VCaP (cell line): ENCODE data around the gene NCK1.
"Not testable (repeated sequence)": the region's sequence is repeated elsewhere in the genome, so short reads cannot be mapped to it uniquely, and the experiment has no call there.

ENCODE experiments used
- H3K27ac ChIP-seq: fragments of 450-650 bp; 2 replicates; pipeline ENCODE4 v1.5.1; 2017
- CTCF ChIP-seq: fragments of 450-650 bp; conservative IDR thresholded peaks from 2 replicates; pipeline ENCODE4 v1.5.1; 2017; ENCODE audit warnings: mild to moderate bottlenecking, moderate library complexity

The NCK1 gene

GRCh38 chr3:136891934-136892855 is 30.2 kb downstream of the NCK1 start:
- H3K27ac ChIP-seq = 0 out of 2 replicates have a peak overlapping the region, but pooled peaks have one; percentile 1
- no peak for TF ChIP-seq CTCF

- no peak for TF ChIP-seq CTCF
- no peak overlapping the region for H3K27ac ChIP-seq
Observed at GRCh38 chr3:136893848-136894443, 31.9 kb downstream of the NCK1 start.

- H3K27ac ChIP-seq = not testable (repeated sequence)
Observed at GRCh38 chr3:136897171-136897570, 35.2 kb downstream of the NCK1 start.

GRCh38 chr3:136898549-136898948 is 36.5 kb downstream of the NCK1 start:
- no peak for TF ChIP-seq CTCF
- peak overlapping the region; percentile 82 for H3K27ac ChIP-seq

GRCh38 chr3:136898954-136899353 is 36.9 kb downstream of the NCK1 start:
- peak overlapping the region; percentile 82 for H3K27ac ChIP-seq
- no peak for TF ChIP-seq CTCF

GRCh38 chr3:136899622-136900158 is 37.7 kb downstream of the NCK1 start:
- TF ChIP-seq CTCF = no peak
- peak overlapping the region; percentile 82 for H3K27ac ChIP-seq

GRCh38 chr3:136900694-136901093 is 38.7 kb downstream of the NCK1 start:
- H3K27ac ChIP-seq = peak overlapping the region; percentile 82

GRCh38 chr3:136901391-136901790 is 39.4 kb downstream of the NCK1 start:
- TF ChIP-seq CTCF = no peak
- H3K27ac ChIP-seq = peak overlapping the region; percentile 82

GRCh38 chr3:136902530-136902929 is 40.5 kb downstream of the NCK1 start:
- peak overlapping the region; percentile 82 for H3K27ac ChIP-seq
